ENCODE measurements around the gene HEATR5A. TPM values are rescaled to one million over a fixed set of nuclear protein-coding genes. Genes with fewer than 3 reads are reported as not detected.
"Not testable (repeated sequence)": the region's sequence is repeated elsewhere in the genome, so short reads cannot be mapped to it uniquely, and the experiment has no call there.

Gene HEATR5A
- total RNA-seq, 4 donors from 2014 or later = 24.3 to 134 (median 34.9) TPM

DNA sequence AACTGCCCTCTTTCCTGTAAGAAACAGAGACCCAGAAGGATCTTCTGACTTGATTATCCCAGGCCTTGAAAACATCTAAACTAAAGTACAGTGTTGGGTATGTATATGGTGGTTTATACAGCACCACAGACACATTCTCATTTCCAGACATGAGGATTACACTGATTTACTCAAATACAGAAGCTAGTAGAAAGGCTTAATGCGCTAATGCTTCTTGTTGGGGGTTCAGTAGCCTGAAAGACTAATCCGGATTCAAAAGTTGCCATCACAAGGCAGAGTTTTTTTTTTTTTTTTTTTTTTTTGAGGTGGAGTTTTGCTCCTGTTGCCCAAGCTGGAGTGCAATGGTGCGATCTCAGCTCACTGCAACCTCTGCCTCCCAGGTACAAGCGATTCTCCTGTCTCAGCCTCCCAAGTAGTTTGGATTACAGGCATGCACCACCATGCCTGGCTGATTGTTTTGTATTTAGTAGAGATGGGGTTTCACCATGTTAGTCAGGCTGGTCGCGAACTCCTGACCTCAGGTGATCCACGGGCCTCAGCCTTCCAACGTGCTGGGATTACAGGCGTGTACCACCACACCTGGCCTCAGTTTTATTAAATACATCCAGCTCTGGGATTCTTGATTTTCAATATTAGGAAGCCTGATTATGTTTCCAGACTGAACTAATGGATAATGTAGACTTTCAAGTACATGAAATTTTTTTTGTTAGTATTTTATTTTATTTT lies 166.4 kb downstream of the HEATR5A start:
- Histone ChIP-seq H3K4me3 (no peak overlapping the region), H3K36me3 (no peaks in the 10 kb centered on the region), H3K27ac (no peak overlapping the region), H3K27me3 (no peaks in the 10 kb centered on the region), H3K4me1 (peaks cover 0 to 4% (median 2%) of the 10 kb centered on the region in 4 donors), H3K9me3 (no peaks in the 10 kb centered on the region)
- no peak for TF ChIP-seq POLR2A (IDR thresholded peaks at IDR 0.05)
- TF ChIP-seq, protein P1, sequence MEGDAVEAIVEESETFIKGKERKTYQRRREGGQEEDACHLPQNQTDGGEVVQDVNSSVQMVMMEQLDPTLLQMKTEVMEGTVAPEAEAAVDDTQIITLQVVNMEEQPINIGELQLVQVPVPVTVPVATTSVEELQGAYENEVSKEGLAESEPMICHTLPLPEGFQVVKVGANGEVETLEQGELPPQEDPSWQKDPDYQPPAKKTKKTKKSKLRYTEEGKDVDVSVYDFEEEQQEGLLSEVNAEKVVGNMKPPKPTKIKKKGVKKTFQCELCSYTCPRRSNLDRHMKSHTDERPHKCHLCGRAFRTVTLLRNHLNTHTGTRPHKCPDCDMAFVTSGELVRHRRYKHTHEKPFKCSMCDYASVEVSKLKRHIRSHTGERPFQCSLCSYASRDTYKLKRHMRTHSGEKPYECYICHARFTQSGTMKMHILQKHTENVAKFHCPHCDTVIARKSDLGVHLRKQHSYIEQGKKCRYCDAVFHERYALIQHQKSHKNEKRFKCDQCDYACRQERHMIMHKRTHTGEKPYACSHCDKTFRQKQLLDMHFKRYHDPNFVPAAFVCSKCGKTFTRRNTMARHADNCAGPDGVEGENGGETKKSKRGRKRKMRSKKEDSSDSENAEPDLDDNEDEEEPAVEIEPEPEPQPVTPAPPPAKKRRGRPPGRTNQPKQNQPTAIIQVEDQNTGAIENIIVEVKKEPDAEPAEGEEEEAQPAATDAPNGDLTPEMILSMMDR (IDR thresholded peaks at IDR 0.05) = no peak
- DNase-seq = no peak

DNA sequence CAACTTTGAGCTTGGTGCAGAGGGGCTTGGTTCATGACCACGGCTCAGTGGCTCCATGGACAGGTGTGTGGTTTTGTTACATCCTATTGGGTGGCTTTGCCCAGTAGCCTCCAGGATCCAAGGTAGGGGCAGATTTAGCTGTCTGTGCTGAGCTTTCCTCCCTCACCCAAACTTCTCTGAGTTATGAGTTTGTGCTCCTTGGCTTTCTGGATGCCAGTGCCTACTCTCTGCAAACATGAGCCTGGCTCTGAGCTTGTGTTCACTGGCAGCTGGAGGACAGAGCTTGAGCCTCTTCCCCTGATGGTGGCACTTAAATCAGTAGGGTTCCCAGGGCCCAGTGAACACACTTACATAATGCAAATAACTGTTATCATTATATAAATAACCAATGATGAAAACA lies 167.5 kb downstream of the HEATR5A start:
- DNase-seq = no peak
- Histone ChIP-seq H3K4me1 (no peaks in the 10 kb centered on the region), H3K36me3 (no peaks in the 10 kb centered on the region), H3K4me3 (no peak overlapping the region), H3K9me3 (no peaks in the 10 kb centered on the region), H3K27me3 (no peaks in the 10 kb centered on the region), H3K27ac (no peak overlapping the region)
- TF ChIP-seq, protein P1 (IDR thresholded peaks at IDR 0.05) = no peak
- TF ChIP-seq POLR2A (IDR thresholded peaks at IDR 0.05) = no peak

DNA sequence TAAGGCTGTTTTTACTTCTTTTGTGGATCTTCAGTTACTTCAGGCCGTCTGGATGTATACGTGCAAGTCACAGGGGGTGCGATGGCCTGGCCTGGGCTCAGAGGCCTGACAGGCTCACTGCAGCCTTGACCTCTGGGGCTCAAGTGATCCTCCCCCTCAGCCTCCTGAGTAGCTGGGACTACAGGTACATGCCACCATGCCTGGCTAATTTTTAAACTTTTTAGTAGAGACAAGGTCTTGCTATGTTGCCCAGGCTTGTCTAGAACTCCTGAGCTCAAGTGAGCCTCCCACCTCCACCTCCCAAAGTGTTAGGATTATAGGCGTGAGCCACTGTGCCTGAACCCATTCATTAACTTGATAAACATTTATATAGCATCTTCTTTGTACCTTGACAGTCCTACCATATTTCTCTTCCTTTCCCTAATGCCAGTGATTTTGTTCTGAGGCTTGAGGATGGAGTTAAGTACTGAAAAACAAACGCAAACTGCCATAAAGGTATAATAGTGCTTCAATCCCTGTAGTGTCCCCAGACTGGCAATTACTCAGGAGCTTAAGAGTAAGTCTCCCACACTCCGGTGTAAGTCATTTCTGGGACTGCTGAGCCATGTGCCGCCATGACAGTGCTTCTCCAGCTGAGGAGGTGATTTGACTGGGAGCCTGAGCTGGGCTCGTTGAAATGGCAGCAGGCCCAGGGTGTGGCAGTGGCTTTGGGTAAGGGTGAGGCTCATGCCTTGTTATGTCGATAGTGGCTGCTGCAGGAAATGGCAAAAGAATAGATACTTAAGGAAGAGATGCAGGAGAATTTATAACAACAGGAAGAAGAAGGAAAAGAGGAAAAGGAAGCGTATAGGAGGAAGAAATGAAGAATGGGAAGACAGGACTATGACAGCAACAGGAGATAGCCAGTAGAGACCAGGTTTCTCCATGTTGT lies 169.1 kb downstream of the HEATR5A start:
- Histone ChIP-seq H3K27ac (no peak overlapping the region), H3K36me3 (no peaks in the 10 kb centered on the region), H3K4me1 (no peaks in the 10 kb centered on the region), H3K27me3 (no peaks in the 10 kb centered on the region), H3K9me3 (no peaks in the 10 kb centered on the region), H3K4me3 (no peak overlapping the region)
- TF ChIP-seq, protein P1 (IDR thresholded peaks at IDR 0.05) = no peak
- peak in 1 of 3 donors; percentile 63 for DNase-seq

DNA sequence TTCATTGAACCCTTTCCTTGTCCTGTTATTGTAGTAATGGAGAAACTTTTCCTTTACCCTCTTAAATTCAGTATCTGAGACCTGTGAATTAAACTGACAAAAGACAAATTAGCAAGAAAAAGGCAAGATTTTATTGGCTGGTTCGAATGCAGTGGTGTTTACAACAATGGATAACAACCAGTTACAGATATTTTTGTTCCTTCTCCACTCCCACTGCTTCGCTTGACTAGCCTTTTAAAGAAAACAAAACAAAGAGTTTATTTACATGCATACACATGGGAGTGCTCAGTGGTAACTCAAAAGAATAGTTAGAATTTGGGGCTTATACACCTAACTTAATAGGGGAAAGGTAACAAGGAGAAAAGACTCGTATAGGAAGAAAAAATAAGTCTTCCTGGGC lies 175.7 kb downstream of the HEATR5A start:
- Histone ChIP-seq H3K36me3 (no peaks in the 10 kb centered on the region), H3K4me3 (no peak overlapping the region), H3K9me3 (no peaks in the 10 kb centered on the region), H3K27ac (peak overlapping the region in 2 of 4 donors; percentile 45 to 81), H3K4me1 (peaks cover 0 to 6% (median 0%) of the 10 kb centered on the region in 4 donors), H3K27me3 (no peaks in the 10 kb centered on the region)
- TF ChIP-seq POLR2A (IDR thresholded peaks at IDR 0.05) = no peak
- TF ChIP-seq, protein P1 (IDR thresholded peaks at IDR 0.05) = no peak
- no peak for DNase-seq

DNA sequence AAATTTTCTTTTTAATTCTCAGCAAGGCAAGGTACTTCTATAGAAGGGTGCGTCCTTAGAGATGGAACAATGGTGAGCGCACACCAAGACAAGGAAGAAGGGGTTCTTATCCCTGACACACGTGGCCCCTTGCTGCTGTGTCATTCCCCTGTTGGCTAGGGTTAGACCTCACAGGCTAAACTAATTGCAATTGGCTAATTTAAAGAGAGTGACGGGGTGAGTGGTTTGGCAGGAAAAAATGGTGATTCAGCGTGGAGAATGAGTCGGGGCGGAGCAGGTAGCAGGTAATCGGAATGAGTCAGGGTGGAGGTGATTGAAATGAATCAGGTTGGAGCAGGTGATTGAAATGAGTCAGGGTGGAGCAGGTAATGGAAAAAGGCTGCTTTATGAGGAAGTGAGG lies 176.5 kb downstream of the HEATR5A start:
- H3K4me3 ChIP-seq = no peak overlapping the region
- peak in 2 of 3 donors; percentile 54 to 80 for DNase-seq
- H3K27ac ChIP-seq = peak overlapping the region in 2 of 4 donors; percentile 27 to 81
- no peaks in the 10 kb centered on the region for H3K36me3 ChIP-seq
- TF ChIP-seq POLR2A (IDR thresholded peaks at IDR 0.05) = no peak
- TF ChIP-seq, protein P1 (IDR thresholded peaks at IDR 0.05) = no peak
- no peaks in the 10 kb centered on the region for H3K9me3 ChIP-seq
- no peaks in the 10 kb centered on the region for H3K27me3 ChIP-seq
- H3K4me1 ChIP-seq = peaks cover 0 to 6% (median 0%) of the 10 kb centered on the region in 4 donors

DNA sequence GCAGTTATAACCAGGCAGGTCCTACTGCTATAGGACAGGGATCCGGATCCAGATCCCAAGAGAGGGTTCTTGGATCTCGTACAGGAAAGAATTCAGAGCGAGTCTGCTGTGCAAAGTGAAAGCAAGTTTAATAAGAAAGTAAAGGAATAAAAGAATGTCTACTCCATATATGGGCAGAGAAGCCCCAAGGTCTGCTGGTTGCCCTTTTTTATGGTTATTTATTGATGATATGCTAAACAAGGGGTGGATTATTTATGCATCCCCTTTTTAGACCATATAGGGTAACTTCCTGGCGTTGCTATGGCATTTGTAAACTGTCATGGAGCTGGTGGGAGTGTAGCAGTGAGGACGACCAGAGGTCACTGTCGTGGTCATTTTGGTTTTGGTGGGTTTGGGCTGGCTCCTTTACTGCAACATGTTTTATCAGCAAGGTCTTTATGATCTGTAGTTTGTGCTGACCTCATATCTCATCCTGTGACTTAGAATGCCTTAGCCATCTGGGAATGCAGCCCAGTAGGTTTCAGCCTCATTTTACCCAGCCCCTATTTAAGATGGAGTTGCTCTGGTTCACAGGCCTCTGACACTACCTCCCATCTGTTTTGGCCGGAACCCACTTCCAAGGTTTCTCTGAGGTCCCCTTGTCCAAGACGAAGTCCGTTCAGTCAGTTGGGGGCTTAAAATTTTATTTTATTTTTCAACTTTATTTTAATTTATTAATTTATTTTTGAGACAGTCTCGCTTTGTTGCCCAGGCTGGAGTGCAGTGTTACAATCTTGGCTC lies 178.0 kb downstream of the HEATR5A start:
- H3K9me3 ChIP-seq = not testable (repeated sequence)

More for the DNA sequence above, 178.0 kb downstream of the HEATR5A start:
- DNase-seq, H3K4me1 ChIP-seq, H3K27ac ChIP-seq, H3K4me3 ChIP-seq, H3K27me3 ChIP-seq, H3K36me3 ChIP-seq: not testable (repeated sequence)

Measured in Peyer's patch (tissue), 4 donors.